T-helper 2 cell treated with Interferon-gamma antibody and Interleukin-4, amounts not matched to agents 100 ng/mL and 5 ng/mL, for 36 hours (primary cell): ENCODE measurements around the gene DNAH1. TPM values are rescaled to one million over a fixed set of nuclear protein-coding genes. Genes with fewer than 3 reads are reported as not detected.
"Not testable (repeated sequence)": the region's sequence is repeated elsewhere in the genome, so short reads cannot be mapped to it uniquely, and the experiment has no call there.

Experiments
- intact Hi-C: fragments of 100-400 bp; cut with micrococcal nuclease; formaldehyde crosslinking; loops from one replicate; pipeline ENCODE4 v1.15.1; 2023
- total RNA-seq: library from RNA; stranded (reverse); gene quantifications from 2 replicates; pipeline ENCODE4 v1.2.3, GENCODE V29; 2022

Gene DNAH1
- 25.5 and 25.9 TPM in 2 replicates for total RNA-seq

- intact Hi-C loops, result no loop called here
Measured at GRCh38 chr3:52315977-52316764, at the start of gene DNAH1. TSS of gene DNAH1 (plus strand) at chr3:52316319. CDS start at chr3:52322443, 6,124 bp downstream.

DNA sequence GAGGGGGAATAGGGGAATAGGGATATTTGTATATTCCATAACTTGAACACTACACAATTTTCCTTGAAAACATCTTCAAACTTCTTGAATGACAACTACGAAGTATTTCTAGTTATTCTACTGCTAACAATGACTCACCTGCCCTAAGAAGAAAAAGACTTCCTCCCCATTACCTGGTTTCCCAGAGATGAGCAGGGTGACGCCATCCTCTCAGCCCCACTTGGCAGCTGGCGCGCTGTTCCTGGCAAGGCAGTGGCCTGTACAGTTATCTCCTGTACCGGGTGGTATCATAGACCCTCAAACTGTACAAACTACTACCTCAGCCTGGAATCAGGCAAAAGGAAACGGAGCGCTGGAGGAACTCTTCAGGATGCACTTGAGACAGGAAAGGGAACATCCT, 48.1 kb upstream of the DNAH1 start:
- intact Hi-C loops, result no loop called here

DNA sequence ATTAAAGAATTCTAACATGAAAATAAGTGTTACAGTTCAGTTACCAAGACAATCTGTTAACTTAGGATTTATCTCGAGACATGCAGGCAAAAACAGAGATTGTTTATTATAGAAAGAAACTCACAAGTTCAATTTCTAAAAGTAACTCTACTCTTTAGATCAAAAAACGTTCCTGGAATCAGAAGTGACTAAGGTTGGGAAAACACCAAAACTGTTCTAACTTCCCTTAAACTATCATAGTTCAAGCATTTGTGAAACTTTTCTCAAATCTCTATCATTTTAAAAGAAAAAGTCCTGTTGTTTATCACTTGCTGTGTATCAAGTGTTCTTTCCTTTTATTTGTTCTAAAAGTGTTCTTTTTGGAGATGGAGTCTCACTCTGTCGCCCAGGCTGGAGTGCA, 46.3 kb upstream of the DNAH1 start:
- intact Hi-C loops, result loop anchor here (10.0 kb wide), 1 partner anchor 265 kb away; the partner anchor contains the start of genes NT5DC2 and UQCC5

- intact Hi-C loops, result loop anchor here (10.0 kb wide), 1 partner anchor 264 kb away; the partner anchor contains the start of genes NT5DC2 and UQCC5
Measured at GRCh38 chr3:52270252-52270754, 45.8 kb upstream of the DNAH1 start.

GRCh38 chr3:52272172-52272571, 43.9 kb upstream of the DNAH1 start:
- intact Hi-C loops, result loop anchor here (10.0 kb wide), 1 partner anchor 263 kb away; the partner anchor contains the start of genes NT5DC2 and UQCC5

- intact Hi-C loops, result loop anchor here (10.0 kb wide), 1 partner anchor 262 kb away; the partner anchor contains the start of genes NT5DC2 and UQCC5
Measured at GRCh38 chr3:52272831-52273230, 43.3 kb upstream of the DNAH1 start.

DNA sequence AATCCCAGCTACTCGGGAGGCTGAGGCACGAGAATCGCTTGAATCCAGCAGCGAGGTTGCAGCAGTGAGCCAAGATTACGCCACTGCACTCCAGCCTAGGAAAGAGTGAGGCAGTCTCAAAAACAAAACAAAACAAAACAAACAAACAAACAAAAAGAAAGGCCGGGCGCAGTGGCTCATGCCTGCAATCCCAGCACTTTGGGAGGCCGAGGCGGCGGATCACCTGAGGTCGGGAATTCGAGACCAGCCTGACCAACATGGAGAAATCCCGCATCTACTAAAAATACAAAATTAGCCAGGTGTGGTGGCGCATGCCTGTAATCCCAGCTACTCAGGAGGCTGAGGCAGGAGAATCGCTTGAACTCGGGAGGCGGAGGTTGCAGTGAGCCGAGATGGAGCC, 41.3 kb upstream of the DNAH1 start:
- intact Hi-C loops, result loop anchor here (5.0 to 10.0 kb wide), 2 partner anchors 122 to 260 kb away; partner anchors contain the start of genes NT5DC2, POC1A and UQCC5

- intact Hi-C loops, result loop anchor here (5.0 to 10.0 kb wide), 2 partner anchors 125 to 257 kb away; partner anchors contain the start of genes NT5DC2, POC1A and UQCC5
Measured at GRCh38 chr3:52277071-52277964, 38.8 kb upstream of the DNAH1 start.

GRCh38 chr3:52277972-52278509, 38.1 kb upstream of the DNAH1 start:
- intact Hi-C loops, result loop anchor here (1.0 to 10.0 kb wide), 6 partner anchors 10 to 257 kb away; partner anchors contain the start of genes DUSP7, NT5DC2, POC1A and TWF2

DNA sequence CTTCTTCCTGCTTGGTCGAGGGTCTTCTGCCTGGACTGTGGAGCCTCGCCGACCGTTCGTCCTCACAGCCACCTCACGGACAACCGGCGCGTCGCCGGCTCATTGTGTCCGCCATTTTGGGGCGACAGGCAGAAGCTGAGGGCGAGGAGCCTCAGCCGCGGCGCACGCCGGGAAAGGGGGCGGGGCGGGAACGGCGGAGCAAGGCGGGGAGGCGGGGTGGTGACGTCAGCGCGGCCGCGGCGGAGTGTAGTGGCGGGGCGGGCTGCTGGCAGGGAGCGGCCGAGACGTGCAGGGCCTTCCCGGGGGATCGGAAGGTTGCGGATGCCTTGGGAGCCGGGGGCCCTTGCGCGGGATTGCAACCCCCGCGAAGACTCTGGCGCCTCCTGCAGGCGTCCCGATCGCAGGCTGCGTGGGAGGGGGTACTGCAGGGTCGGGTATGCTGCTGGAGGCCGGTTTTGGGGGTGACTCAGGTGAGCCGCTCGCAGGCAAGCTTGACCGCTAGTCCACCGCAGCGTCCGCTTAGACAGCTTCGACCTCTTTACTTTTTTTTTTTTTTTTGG, 37.5 kb upstream of the DNAH1 start, which contains the start of gene WDR82:
Gene WDR82 (minus strand): TSS at position 140 of the 560 bp plus-strand sequence. CDS start 288 bp downstream, outside the sequence.
- intact Hi-C loops, result loop anchor here (1.0 to 10.0 kb wide), 6 partner anchors 10 to 256 kb away; partner anchors contain the start of genes DUSP7, NT5DC2, POC1A and TWF2

- intact Hi-C loops, result loop anchor here (2.0 to 10.0 kb wide), 3 partner anchors 127 to 255 kb away; partner anchors contain the start of genes DUSP7, NT5DC2, POC1A and UQCC5
Measured at GRCh38 chr3:52279596-52279995, 36.5 kb upstream of the DNAH1 start.

- intact Hi-C loops, result no loop called here
Measured at GRCh38 chr3:52280050-52280461, 36.1 kb upstream of the DNAH1 start.

DNA sequence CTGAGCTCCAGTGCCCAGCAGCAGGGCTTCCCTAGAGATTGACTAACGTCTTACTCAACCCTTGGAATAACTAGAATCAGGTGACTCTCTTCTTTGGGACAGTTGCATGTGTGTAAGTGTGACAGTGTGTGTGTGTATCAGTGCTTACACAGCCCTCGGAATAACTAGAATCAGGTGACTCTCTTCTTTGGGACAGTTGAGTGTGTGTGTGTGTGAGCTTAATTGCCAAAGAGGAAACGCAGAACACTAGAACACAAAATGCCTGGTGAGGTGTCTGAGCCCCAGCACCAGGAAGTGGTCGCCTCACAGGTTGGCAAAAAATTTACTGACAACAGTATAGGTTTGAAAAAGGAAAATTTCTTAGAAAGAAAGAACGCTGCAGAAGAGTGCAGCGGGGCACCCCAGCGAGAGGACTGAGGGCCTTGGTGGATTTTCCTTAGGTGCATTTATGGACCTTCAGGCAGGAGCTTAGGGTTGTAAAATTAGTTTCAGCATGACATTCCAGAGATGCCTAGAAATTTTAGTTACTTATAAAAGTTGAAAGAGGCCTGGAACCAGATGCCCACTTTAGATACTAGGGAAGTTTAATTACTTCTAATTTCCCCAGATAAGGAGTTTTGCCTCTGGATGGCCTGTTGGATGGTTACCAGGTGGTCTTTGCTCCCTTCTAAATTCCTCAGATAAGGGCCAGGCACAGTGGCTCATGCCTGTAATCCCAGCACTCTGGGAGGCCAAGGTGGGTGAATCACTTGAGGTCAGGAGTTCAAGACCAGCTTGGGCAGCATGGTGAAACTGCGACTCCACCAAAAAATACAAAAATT, 33.9 kb upstream of the DNAH1 start:
- intact Hi-C loops, result no loop called here

DNA sequence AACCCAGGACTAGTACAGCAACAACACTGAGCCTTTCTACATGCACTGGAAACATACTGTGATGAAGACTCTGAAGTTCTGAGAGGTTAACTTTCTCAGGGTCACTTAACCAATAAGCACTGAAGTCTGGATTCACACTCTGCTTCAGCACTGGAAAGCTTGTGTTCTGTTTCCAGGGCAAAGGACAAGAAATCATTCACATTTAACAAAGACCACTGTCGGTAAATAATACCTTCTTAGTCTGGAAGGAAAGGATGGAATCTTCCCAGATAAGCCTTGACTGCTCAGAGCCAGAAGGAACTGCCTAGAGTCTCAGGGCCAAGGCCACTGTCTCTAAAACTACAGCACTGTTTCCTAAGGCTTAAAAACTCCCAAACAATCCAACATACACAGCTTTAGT, 32.8 kb upstream of the DNAH1 start:
- intact Hi-C loops, result no loop called here

DNA sequence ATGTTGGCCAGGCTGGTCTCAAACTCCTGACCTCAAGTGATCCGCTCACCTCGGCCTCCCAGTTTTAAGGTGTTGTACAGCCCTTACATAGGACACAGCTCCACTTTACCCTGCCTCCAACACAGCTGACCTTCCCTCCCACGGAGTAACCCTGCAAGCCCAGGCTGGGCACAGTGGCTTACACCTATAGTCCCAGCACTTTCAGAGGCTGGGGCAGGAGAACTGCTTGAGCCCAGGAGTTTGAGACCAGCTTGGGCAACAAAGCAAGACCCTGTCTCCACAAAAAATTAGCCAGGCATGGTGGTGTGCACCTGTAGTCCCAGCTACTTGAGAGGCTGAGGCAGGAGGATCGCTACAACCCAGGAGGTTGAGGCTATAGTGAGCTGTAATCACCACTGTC, 32.1 kb upstream of the DNAH1 start:
- intact Hi-C loops, result not testable (repeated sequence)

- intact Hi-C loops, result loop anchor here (2.0 kb wide), 1 partner anchor 52 kb away; no protein-coding TSS in a partner anchor
Measured at GRCh38 chr3:52286777-52287110, 29.4 kb upstream of the DNAH1 start.

DNA sequence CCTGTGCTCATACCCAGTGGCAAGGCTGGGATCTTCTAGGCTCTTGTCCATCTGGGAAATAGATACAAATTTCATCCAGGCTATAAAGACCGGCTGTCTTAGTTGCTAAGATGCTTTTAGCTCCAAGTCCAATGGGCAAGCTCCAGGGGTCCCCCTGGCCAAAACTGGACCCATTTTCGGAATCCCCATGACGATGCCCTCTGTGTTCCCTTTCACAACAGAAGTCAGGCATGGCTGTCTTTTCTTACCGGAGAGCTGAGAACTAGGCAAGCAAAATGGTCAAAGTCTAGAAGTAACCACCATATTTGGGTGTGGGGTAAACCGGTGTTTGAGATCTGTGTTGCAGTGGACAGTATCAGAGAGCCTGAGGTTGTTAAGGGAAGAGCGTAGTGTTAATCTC, 27.4 kb upstream of the DNAH1 start:
- intact Hi-C loops, result loop anchor here (1.0 to 2.0 kb wide), 2 partner anchors 10 to 50 kb away; partner anchors contain the start of genes TWF2 and WDR82

- intact Hi-C loops, result loop anchor here (2.0 kb wide), 1 partner anchor 51 kb away; the partner anchor contains the start of gene TWF2
Measured at GRCh38 chr3:52289338-52289746, 26.8 kb upstream of the DNAH1 start.
